Endothelial cell of umbilical vein (primary cell): Measurements from ENCODE around the gene PLEKHD1. TPM values are rescaled to one million over a fixed set of nuclear protein-coding genes. Genes with fewer than 3 reads are reported as not detected.

Experiments
- BruUV-seq: library from RNA; stranded (reverse); fragments of 400-500 nt; replicated peaks from 2 replicates; lab custom pipeline; 2021; lab: Mats Ljungman, UMichigan
- CTCF ChIA-PET: fragments of 300-600, 350-600 bp; sonication (Branson Sonifier 250); formaldehyde crosslinking; loops from one replicate; lab custom pipeline; 2021; ENCODE audit warnings: antibody characterized with exemption, inconsistent platforms; lab: Charles Lee
- POLR2A ChIA-PET: fragments of 300-600, 350-600 bp; sonication (Branson Sonifier 250); formaldehyde crosslinking; loops from one replicate; lab custom pipeline; 2021; ENCODE audit warnings: antibody characterized with exemption, inconsistent platforms; lab: Charles Lee
- DNase-seq: peaks from one replicate; pipeline ENCODE4 v3.0.0-alpha.2; 2011; ENCODE audit warnings: low read depth, low spot score
- FAIRE-seq: peaks from 2 replicates; lab custom pipeline; 2011; peaks lifted over from hg19 to GRCh38; lab: Jason Lieb, UNC
- H2AFZ ChIP-seq: 2 replicates; pipeline ENCODE4 v1.6.0; 2012; ENCODE audit warnings: low read depth, low read length, control low read depth, inconsistent platforms
- H3K27ac ChIP-seq: 2 replicates; pipeline ENCODE4 v1.5.1; 2011; ENCODE audit warnings: low read depth, mild to moderate bottlenecking, control low read depth, low read length, moderate library complexity; ENCODE audit not compliant: insufficient read depth
- H3K27me3 ChIP-seq, 2 experiments: 2 replicates each; pipeline versions ENCODE4 v1.6.0 to v1.6.1; 2011; ENCODE audit warnings: low read length in 2 of 2, mixed read lengths in 1 of 2; ENCODE audit not compliant: control insufficient read depth in 2 of 2, insufficient read depth in 2 of 2
- H3K36me3 ChIP-seq, 2 experiments: 2 replicates in 1 of 2; 3 replicates in 1 of 2; pipeline ENCODE4 v1.5.1; 2011; ENCODE audit warnings: low read length in 2 of 2, mild to moderate bottlenecking in 1 of 2, moderate library complexity in 1 of 2; ENCODE audit not compliant: control insufficient read depth in 2 of 2, insufficient read depth in 2 of 2; ENCODE audit errors: extremely low read depth in 1 of 2
- H3K4me1 ChIP-seq: 3 replicates; pipeline ENCODE4 v1.5.1; 2011; ENCODE audit warnings: mild to moderate bottlenecking, low read length; ENCODE audit not compliant: control insufficient read depth, insufficient read depth; ENCODE audit errors: extremely low read depth
- H3K4me2 ChIP-seq: 2 replicates; pipeline ENCODE4 v1.6.1; 2011; ENCODE audit warnings: low read length, control low read depth, mixed read lengths; ENCODE audit not compliant: insufficient read depth
- H3K4me3 ChIP-seq, 3 experiments: fragments of 200-600 bp in 1 of 3; sonication (generic), shearing (Covaris generic) in 1 of 3; replicated peaks in 1 of 3; 2 replicates each; pipeline ENCODE4 v1.5.1; 2011 to 2016; ENCODE audit warnings: control low read depth in 3 of 3, low read length in 3 of 3, mild to moderate bottlenecking in 2 of 3, inconsistent platforms in 1 of 3, low read depth in 1 of 3, moderate library complexity in 1 of 3; ENCODE audit not compliant: insufficient read depth in 1 of 3
- H3K79me2 ChIP-seq: 2 replicates; pipeline ENCODE4 v1.6.0; 2012; ENCODE audit warnings: low read length, inconsistent platforms; ENCODE audit not compliant: control insufficient read depth, insufficient read depth
- H3K9ac ChIP-seq: replicated peaks from 2 replicates; pipeline ENCODE3; 2011; ENCODE audit warnings: low read length, control low read depth; ENCODE audit not compliant: insufficient read depth; ENCODE audit errors: extremely low read depth
- H3K9me1 ChIP-seq: replicated peaks from 3 replicates; pipeline ENCODE4 v1.6.0; 2011; ENCODE audit warnings: mild to moderate bottlenecking, low read length; ENCODE audit not compliant: control insufficient read depth, insufficient read depth; ENCODE audit errors: extremely low read depth
- H3K9me3 ChIP-seq: replicated peaks from 2 replicates; pipeline ENCODE4 v1.5.1; 2012; ENCODE audit warnings: low read length, inconsistent platforms; ENCODE audit not compliant: control insufficient read depth, insufficient read depth
- H4K20me1 ChIP-seq: replicated peaks from 2 replicates; pipeline ENCODE3; 2011; ENCODE audit warnings: mild to moderate bottlenecking, low read length; ENCODE audit not compliant: control insufficient read depth, insufficient read depth; ENCODE audit errors: extremely low read depth
- GATA2 ChIP-seq: IDR thresholded peaks from 2 replicates; pipeline ENCODE4 v1.7.0; 2011; ENCODE audit warnings: low read depth, mild to moderate bottlenecking, moderate library complexity, mixed read lengths, low read length; ENCODE audit not compliant: insufficient read length, insufficient read depth
- JUN ChIP-seq: IDR thresholded peaks from 2 replicates; pipeline ENCODE4 v1.6.1; 2011; ENCODE audit warnings: borderline replicate concordance, low read depth; ENCODE audit not compliant: insufficient read length, insufficient read depth
- MAX ChIP-seq: IDR thresholded peaks from 2 replicates; pipeline ENCODE4 v1.6.1; 2011; ENCODE audit not compliant: insufficient read depth, insufficient read length
- MYC ChIP-seq: IDR thresholded peaks from one replicate; pipeline ENCODE4 v1.6.1; 2011; ENCODE audit warnings: mild to moderate bottlenecking, low read depth, low read length
- POLR2A ChIP-seq: IDR thresholded peaks from 2 replicates; pipeline ENCODE4 v1.6.1; 2012; ENCODE audit warnings: low read depth, mild to moderate bottlenecking, control low read depth, low read length
- POLR2AphosphoS5 ChIP-seq: IDR thresholded peaks from 2 replicates; pipeline ENCODE4 v1.6.1; 2012; ENCODE audit warnings: low read depth, mild to moderate bottlenecking, control low read depth, low read length, moderate library complexity; ENCODE audit not compliant: insufficient read depth
- dilution Hi-C: fragments of 300-500 bp; cut with MboI; formaldehyde crosslinking; loops from one replicate; pipeline ENCODE4 v1.15.0; 2019; ENCODE audit warnings: low sequenced_read_pairs; ENCODE audit not compliant: extremely low pct_ligation_motif_present
- intact Hi-C: fragments of 100-400 bp; cut with micrococcal nuclease; formaldehyde crosslinking; loops from one replicate; pipeline ENCODE4 v1.10.0; 2022
- polyA plus RNA-seq, 4 experiments: library from polyadenylated mRNA; depleted of rRNA in 3 of 4; stranded (reverse) in 3 of 4; unstranded in 1 of 4; fragments of >200 nt; gene quantifications; 2 replicates each; pipeline versions ENCODE4 v1.2.1 to v1.2.3, GENCODE V29; 2011 to 2012; ENCODE audit warnings: missing spikeins in 1 of 4
- total RNA-seq: library from RNA; stranded (reverse); gene quantifications from 2 replicates; pipeline ENCODE4 v1.2.3, GENCODE V29; 2021
- TF ChIP-seq, protein P1 (sequence below), 2 donors: IDR thresholded peaks; 1 replicate in 1 of 2; 2 replicates in 1 of 2; pipeline ENCODE4 v1.5.1; 2011; ENCODE audit warnings: low read length in 2 of 2, mild to moderate bottlenecking in 2 of 2, moderate library complexity in 2 of 2, control low read depth in 1 of 2, inconsistent platforms in 1 of 2, low read depth in 1 of 2; ENCODE audit not compliant: insufficient read depth in 1 of 2; ENCODE audit errors: extremely low read depth in 1 of 2

PLEKHD1 gene
- total and polyA plus RNA-seq, 2 donors (not counting 3 experiments of a cell fraction or from before 2014, with no cell fraction given) = 0.01 TPM; not detected in 1

DNA sequence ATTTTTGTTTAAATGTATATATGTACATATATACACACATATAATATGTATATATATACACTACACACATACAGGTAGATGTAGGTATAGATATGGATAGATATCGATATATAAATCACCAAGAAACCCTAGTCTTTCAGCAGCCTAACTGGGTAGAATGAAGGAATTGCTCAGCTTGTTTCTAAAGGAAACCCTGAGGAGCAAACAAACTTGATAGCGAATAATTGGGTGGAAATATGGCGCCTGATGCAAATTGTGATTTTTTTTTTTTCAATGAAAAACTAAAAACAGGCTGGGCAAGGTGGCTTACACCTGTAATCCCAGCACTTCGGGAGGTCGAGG is 90.4 kb downstream of the PLEKHD1 start:
- ChIA-PET CTCF (interaction anchor here (0.7 to 3.5 kb wide), 14 partner anchors 8 to 453 kb away, joined by 3 to 59 read pairs (median 8); no protein-coding TSS in a partner anchor), POLR2A (no interaction called here)
- Histone ChIP-seq H3K4me1 (peaks cover 9% of the 10 kb centered on the region), H3K9me1 (no peaks in the 10 kb centered on the region), H3K4me3 (no peak overlapping the region), H3K27ac (no peak overlapping the region), H3K4me2 (no peak overlapping the region), H2AFZ (no peak overlapping the region), H4K20me1 (no peaks in the 10 kb centered on the region), H3K9ac (no peak overlapping the region), H3K79me2 (no peaks in the 10 kb centered on the region), H3K27me3 (peaks cover 49 to 74% of the 10 kb centered on the region in 2 experiments), H3K36me3 (no peaks in the 10 kb centered on the region), H3K9me3 (no peaks in the 10 kb centered on the region)
- no TSS peak for BruUV-seq
- FAIRE-seq (no peak), DNase-seq (no peak)
- dilution Hi-C loops = no loop called here
- intact Hi-C loops = loop anchor here (1.0 kb wide), 3 partner anchors 40 to 333 kb away; no protein-coding TSS in a partner anchor
- no peak for TF ChIP-seq GATA2
- TF ChIP-seq POLR2AphosphoS5 = no peak
- TF ChIP-seq, protein P1, sequence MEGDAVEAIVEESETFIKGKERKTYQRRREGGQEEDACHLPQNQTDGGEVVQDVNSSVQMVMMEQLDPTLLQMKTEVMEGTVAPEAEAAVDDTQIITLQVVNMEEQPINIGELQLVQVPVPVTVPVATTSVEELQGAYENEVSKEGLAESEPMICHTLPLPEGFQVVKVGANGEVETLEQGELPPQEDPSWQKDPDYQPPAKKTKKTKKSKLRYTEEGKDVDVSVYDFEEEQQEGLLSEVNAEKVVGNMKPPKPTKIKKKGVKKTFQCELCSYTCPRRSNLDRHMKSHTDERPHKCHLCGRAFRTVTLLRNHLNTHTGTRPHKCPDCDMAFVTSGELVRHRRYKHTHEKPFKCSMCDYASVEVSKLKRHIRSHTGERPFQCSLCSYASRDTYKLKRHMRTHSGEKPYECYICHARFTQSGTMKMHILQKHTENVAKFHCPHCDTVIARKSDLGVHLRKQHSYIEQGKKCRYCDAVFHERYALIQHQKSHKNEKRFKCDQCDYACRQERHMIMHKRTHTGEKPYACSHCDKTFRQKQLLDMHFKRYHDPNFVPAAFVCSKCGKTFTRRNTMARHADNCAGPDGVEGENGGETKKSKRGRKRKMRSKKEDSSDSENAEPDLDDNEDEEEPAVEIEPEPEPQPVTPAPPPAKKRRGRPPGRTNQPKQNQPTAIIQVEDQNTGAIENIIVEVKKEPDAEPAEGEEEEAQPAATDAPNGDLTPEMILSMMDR (IDR thresholded peaks at IDR 0.05; ENCODE audit: extremely low read depth in 1 of 2, insufficient read depth in 1 of 2, low read depth in 1 of 2, low read length in 2 of 2) = no peak
- no peak for TF ChIP-seq POLR2A
- TF ChIP-seq MAX = no peak
- no peak for TF ChIP-seq MYC
- TF ChIP-seq JUN = no peak
